GM15510 (cell line): ENCODE data around the gene ERGIC1.

Experiments used
- POLR2A ChIP-seq: IDR thresholded peaks from 3 replicates; pipeline ENCODE4 v1.6.1; 2011; ENCODE audit warnings: borderline replicate concordance; ENCODE audit not compliant: insufficient read length; ENCODE audit errors: extremely low read depth

The ERGIC1 gene

GRCh38 chr5:172950176-172950965 lies 116.3 kb downstream of the ERGIC1 start:
- no peak for TF ChIP-seq POLR2A

GRCh38 chr5:172951371-172952033 lies 117.5 kb downstream of the ERGIC1 start:
- no peak for TF ChIP-seq POLR2A

- TF ChIP-seq POLR2A, result no peak
These were observed 118.0 kb downstream of the ERGIC1 start for GRCh38 chr5:172952034-172952511.

- no peak for TF ChIP-seq POLR2A
These were observed 120.0 kb downstream of the ERGIC1 start for GRCh38 chr5:172953776-172954675.

- TF ChIP-seq POLR2A, result no peak
These were observed 120.7 kb downstream of the ERGIC1 start for GRCh38 chr5:172954751-172955159.

GRCh38 chr5:172956228-172956627 lies 122.2 kb downstream of the ERGIC1 start:
- TF ChIP-seq POLR2A, result no peak

GRCh38 chr5:172956936-172957335 lies 122.9 kb downstream of the ERGIC1 start:
- TF ChIP-seq POLR2A, result no peak

- TF ChIP-seq POLR2A, result no peak
These were observed 123.4 kb downstream of the ERGIC1 start for GRCh38 chr5:172957458-172957857.

- TF ChIP-seq POLR2A, result no peak
These were observed 124.4 kb downstream of the ERGIC1 start for GRCh38 chr5:172958331-172959046.

GRCh38 chr5:172959824-172960799 lies 126.1 kb downstream of the ERGIC1 start:
- no peak for TF ChIP-seq POLR2A

- TF ChIP-seq POLR2A, result no peak
These were observed 135.9 kb downstream of the ERGIC1 start for GRCh38 chr5:172969921-172970320.

GRCh38 chr5:172971482-172971881 lies 137.4 kb downstream of the ERGIC1 start:
- no peak for TF ChIP-seq POLR2A

- TF ChIP-seq POLR2A, result no peak
These were observed 138.5 kb downstream of the ERGIC1 start for GRCh38 chr5:172972552-172972951.
